ENCODE data around the gene LCE1A. TPM values are rescaled to one million over a fixed set of nuclear protein-coding genes. Genes with fewer than 3 reads are reported as not detected.

Gene LCE1A
- total RNA-seq, 1 donor from 2014 or later: not detected

DNA sequence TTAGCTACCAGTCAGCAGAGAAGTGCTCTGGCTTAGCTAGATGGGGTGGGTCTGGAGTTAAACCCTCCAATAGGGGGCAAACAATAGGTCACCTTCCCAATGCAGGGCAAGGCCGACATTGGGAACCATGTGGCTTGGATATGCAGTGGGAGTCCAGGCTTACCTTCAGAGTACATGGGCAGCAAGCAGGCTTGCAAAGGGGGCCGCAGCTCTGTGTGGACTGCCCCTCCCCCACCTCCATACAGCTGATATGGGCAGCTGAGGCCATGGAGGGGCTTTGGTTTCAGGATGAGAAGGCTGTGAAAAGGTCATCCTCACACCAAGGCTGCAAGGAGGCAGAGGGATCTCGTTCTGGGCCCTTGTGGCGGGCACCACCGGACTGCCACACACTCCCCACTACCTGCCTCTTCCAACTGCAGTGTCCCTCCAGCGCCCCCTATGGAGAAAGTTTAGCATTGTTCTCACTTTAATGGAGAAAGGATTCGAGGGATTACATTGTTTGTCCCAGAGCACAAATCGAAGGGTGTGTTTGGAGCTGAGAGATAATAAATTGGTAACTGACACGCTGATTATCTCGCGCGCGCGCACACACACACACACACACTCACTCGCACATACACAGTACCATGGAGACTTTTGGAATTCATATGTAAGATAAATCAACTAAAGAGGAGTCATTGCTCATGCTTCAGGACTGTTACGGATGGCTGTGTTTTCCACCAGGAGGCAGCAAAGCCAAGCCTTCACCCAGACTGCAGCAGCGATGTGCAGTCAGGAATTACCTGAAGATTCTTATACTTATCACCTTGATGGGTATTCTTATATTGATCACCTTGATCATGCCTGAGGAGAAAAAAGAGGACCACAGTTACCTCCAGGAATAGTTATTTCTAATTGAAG is 43.8 kb downstream of the LCE1A start:
- no peak for DNase-seq

DNA sequence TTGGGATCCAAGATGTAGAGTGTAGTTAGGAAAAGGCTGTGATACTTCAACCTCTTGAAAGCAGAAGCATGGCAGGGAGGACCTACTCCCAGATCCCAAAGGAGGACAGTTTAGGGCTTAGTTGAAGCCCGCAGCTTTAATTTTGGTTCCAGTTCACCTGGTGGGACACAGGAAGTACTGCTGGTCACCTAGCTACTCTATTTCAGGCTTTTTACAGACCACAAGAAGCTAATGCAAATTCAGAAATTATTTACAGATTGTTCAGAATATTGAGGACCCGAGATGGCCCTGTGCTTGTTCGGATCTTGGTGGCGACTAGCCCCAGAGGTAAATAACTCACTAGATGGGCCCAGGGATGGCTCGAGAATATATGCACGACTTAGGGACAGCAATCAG is 44.5 kb downstream of the LCE1A start:
- DNase-seq: no peak

DNA sequence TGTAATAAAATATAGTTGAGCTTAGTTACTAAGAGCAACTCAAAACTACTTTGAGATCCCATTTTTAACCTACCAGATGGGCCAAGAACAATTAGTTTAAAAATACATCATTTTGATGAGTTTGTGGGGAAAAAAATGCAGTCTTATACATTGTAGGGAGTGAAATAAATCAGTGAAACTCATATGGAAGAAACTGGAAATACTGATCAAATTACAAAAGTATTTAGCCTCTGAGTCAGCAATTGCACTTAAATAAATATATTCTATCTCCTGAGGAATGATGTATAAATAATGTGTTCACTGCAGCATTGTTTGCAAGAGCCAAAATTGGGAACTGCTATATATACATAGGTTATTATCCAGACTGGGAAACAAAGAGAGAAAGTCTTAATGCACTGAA is 46.2 kb downstream of the LCE1A start:
- DNase-seq: no peak

DNA sequence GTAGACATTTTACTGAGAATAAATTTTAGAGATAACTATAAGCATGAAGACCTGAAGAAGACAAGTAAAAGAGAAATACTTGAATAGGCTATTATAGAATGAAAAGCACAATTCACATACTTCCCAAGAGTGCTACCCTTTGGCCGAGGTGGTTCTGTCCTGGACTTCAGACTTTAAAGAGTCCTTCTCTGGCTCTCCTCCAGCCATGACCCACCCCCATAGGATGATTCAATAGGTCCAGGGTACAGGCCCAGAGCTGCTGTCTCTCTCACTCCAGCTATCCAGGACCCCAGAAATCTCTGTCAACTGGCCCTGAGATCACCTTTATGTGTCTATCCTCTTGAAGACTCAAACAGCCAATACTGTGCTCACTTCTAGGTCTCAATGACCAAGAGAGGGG is 49.6 kb downstream of the LCE1A start:
- DNase-seq: no peak

Other genes with a start within 250 kb of the LCE1A start
- gene LCE3D, start 247.0 kb upstream of the LCE1A start, total RNA-seq: not detected
- gene LCE3C, start 227.2 kb upstream of the LCE1A start, total RNA-seq: not detected
- gene LCE3B, start 213.7 kb upstream of the LCE1A start, total RNA-seq: not detected
- gene LCE3A, start 204.4 kb upstream of the LCE1A start, total RNA-seq: not detected
- not detected for gene LCE2D, start 164.1 kb upstream of the LCE1A start, total RNA-seq
- not detected for gene LCE2C, start 152.2 kb upstream of the LCE1A start, total RNA-seq
- not detected for gene LCE2B, start 141.3 kb upstream of the LCE1A start, total RNA-seq
- not detected for gene LCE2A, start 129.1 kb upstream of the LCE1A start, total RNA-seq
- gene LCE4A, start 119.3 kb upstream of the LCE1A start, total RNA-seq: not detected
- gene KPRP, start 69.4 kb upstream of the LCE1A start, total RNA-seq: not detected
- gene LCE1F, start 52.3 kb upstream of the LCE1A start, total RNA-seq: not detected
- gene LCE1E, start 41.2 kb upstream of the LCE1A start, total RNA-seq: not detected
- gene LCE1D, start 30.8 kb upstream of the LCE1A start, total RNA-seq: not detected
- gene LCE1C, start 20.8 kb upstream of the LCE1A start, total RNA-seq: not detected
- gene LCE1B, start 15.5 kb upstream of the LCE1A start, total RNA-seq: not detected
- not detected for gene LCE6A, start 15.4 kb downstream of the LCE1A start, total RNA-seq
- not detected for gene LCE7A, start 32.5 kb downstream of the LCE1A start, total RNA-seq
- gene SMCP, start 50.8 kb downstream of the LCE1A start, total RNA-seq: not detected
- gene IVL, start 81.1 kb downstream of the LCE1A start, total RNA-seq: not detected
- gene SPRR5, start 119.7 kb downstream of the LCE1A start, total RNA-seq: not detected
- not detected for gene SPRR4, start 143.2 kb downstream of the LCE1A start, total RNA-seq
- gene SPRR1A, start 156.6 kb downstream of the LCE1A start, total RNA-seq: not detected
- gene SPRR3, start 174.3 kb downstream of the LCE1A start, total RNA-seq: 1.6 TPM
- not detected for gene SPRR1B, start 203.7 kb downstream of the LCE1A start, total RNA-seq
- gene SPRR2D, start 213.6 kb downstream of the LCE1A start, total RNA-seq: not detected
- not detected for gene SPRR2A, start 230.0 kb downstream of the LCE1A start, total RNA-seq
- gene SPRR2B, start 244.1 kb downstream of the LCE1A start, total RNA-seq: not detected

Data from occipital lobe (tissue), 2 donors.